HAP-1 (cell line): ENCODE data around the gene PCSK7.

ENCODE experiments used
- DNase-seq, 2 experiments: peaks; one replicate each; pipeline ENCODE4 v3.0.0-alpha.2; 2016 to 2020; ENCODE audit warnings: low spot score in 2 of 2
- H3K27me3 ChIP-seq: fragments of 250-450 bp; sonication (Bioruptor Pico); 2 replicates; pipeline ENCODE4 v1.5.1; 2020; ENCODE audit warnings: low read depth, mild to moderate bottlenecking, moderate library complexity
- H3K36me3 ChIP-seq: fragments of 250-450 bp; sonication (Bioruptor Pico); replicated peaks from 2 replicates; pipeline ENCODE4 v1.5.1; 2020; ENCODE audit warnings: mild to moderate bottlenecking
- H3K4me1 ChIP-seq: fragments of 250-450 bp; sonication (Bioruptor Pico); 2 replicates; pipeline ENCODE4 v1.5.1; 2020; ENCODE audit warnings: mild to moderate bottlenecking
- H3K4me3 ChIP-seq: fragments of 250-450 bp; sonication (Bioruptor Pico); 2 replicates; pipeline ENCODE4 v1.5.1; 2020; ENCODE audit warnings: mild to moderate bottlenecking, moderate library complexity
- H3K9me3 ChIP-seq: fragments of 250-450 bp; sonication (Bioruptor Pico); 2 replicates; pipeline ENCODE4 v1.5.1; 2020; ENCODE audit warnings: mild to moderate bottlenecking, moderate library complexity
- in situ Hi-C: fragments of 300-500 bp; cut with MboI; formaldehyde crosslinking; loops from 3 replicates; pipeline ENCODE4 v1.14.3; 2020; ENCODE audit warnings: low sequenced_read_pairs, inconsistent platforms, mixed read lengths

Gene PCSK7

DNA sequence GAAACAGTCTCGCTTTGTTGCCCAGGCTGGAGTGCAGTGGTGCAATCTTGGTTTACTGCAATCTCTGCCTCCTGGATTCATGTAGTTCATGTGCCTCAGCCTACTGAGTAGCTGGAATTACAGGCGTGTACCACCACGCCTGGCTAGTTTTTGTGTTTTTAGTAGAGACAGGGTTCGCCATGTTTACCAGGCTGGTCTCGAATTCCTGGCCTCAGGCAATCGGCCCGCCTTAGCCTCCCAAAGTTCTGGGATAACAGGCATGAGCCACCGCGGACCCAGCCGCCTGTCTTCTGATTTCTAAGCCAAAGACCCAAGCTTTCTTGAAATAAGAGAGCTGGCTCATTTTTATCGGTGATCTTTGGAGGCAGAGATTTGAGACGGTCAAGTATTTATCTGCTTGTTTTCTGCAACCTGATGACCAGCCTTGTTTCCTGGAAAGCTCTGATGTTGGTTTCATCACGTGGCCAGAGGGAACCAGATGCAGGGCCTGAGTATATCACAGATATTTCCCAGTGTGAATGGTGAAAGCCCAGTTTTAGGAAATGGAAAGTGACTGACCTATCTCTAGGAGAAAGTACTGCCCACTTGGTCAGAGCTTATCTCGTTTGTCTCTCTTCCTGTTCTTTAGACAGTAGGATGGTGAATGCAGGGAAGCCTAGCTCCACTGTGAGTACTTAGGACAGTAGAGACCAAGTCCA, 59.0 kb downstream of the PCSK7 start:
- no peak overlapping the region for H3K4me3 ChIP-seq
- in situ Hi-C loops = no loop called here
- H3K36me3 ChIP-seq = peaks cover 27% of the 10 kb centered on the region
- H3K27me3 ChIP-seq = no peaks in the 10 kb centered on the region
- H3K4me1 ChIP-seq = peaks cover under 1% of the 10 kb centered on the region
- no peak for DNase-seq
- no peaks in the 10 kb centered on the region for H3K9me3 ChIP-seq

DNA sequence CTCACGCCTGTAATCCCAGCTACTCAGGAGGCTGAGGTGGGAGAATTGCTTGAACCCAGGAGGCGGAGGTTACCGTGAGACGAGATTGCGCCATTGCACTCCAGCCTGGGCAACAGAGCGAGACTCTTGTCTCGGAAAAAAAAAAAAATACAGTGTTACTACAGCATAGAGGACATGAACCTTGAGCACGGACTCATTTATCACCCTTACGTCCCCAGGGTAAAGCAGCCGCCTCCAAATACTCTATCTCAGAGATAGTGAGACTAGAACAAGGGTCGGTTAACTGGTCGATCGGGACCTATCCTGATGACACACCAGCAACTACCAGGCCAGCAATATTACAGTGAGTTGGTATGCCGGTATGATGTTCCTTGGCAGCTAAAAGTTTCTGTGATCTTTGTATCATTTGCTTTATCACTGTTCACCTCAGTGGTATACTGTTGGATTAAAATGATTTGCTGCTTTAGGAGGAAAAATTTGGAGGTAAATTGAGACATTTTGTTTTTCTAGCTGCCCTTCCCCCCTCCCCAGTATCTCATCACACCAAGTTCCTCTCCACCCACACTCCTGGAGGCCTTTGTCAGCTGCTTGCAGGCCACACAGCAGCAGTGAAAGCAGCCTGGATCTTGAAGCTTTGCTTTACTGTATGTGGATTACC, 60.3 kb downstream of the PCSK7 start:
- Histone ChIP-seq H3K27me3 (no peaks in the 10 kb centered on the region), H3K4me3 (no peak overlapping the region), H3K36me3 (peaks cover 39% of the 10 kb centered on the region), H3K9me3 (no peaks in the 10 kb centered on the region), H3K4me1 (no peaks in the 10 kb centered on the region)
- in situ Hi-C loops = no loop called here
- no peak for DNase-seq

DNA sequence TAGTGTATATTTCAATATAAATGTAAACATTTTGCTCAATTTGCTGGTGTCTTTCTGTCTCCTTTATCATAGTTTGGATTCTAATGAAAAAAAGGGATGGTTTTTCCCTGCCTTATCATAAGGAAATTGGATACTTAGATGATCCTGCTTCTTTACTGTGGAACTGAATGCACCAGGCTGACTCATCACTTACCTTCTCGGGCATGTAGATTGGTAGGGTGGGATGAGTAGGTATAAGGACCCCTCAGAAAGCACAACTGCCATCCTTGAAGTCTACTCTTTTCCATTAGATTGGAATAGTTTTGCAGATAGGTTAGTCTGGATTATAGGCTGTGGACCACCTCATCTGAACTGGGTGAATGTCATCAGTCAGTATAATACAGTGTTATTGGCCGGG, 60.9 kb downstream of the PCSK7 start:
- no peaks in the 10 kb centered on the region for H3K4me1 ChIP-seq
- H3K9me3 ChIP-seq = no peaks in the 10 kb centered on the region
- peaks cover 45% of the 10 kb centered on the region for H3K36me3 ChIP-seq
- H3K27me3 ChIP-seq = no peaks in the 10 kb centered on the region
- no peak overlapping the region for H3K4me3 ChIP-seq
- no peak for DNase-seq
- in situ Hi-C loops = no loop called here

DNA sequence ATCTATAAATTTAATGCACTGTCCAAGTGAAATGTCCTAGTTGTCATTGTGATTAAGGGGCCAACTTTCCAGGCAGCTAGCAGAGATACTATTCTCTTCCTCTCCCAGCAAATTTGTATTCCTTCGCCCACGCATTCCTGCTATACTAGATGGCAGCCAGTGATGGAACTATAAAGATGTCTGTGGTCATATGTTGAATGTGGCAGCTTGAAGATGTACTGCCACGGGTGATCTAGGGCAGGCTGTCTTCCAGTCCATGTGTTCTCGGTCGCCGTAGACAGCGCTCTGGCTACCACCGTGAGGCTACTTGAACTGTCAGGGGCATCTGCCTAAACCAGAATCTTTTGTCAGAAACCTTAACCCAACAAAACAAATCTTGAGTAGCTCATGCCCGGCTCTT, 61.7 kb downstream of the PCSK7 start:
- peaks cover 53% of the 10 kb centered on the region for H3K36me3 ChIP-seq
- in situ Hi-C loops = no loop called here

DNA sequence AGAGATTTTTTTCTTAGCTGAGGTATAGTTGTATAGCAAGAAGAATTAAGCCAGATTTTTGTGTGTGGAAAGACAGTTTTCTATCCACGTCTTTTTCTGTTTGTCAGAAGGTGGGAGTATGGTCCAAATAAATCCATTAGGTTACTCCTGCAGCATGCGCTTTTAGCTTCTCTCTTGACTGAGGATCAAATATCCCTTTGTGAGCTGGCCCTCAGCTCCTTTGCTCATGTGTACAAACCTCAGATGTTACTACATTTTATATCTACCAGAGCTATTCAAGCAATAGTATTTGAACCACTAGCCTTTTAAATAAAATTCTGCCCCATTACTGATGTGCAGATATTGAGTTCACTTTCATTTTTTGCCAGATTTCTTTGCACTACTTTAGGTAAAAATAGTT, 62.1 kb downstream of the PCSK7 start:
- Histone ChIP-seq H3K27me3 (no peaks in the 10 kb centered on the region), H3K4me3 (no peak overlapping the region), H3K36me3 (peaks cover 56% of the 10 kb centered on the region), H3K4me1 (no peaks in the 10 kb centered on the region), H3K9me3 (no peaks in the 10 kb centered on the region)
- DNase-seq = no peak
- in situ Hi-C loops = no loop called here

More for the DNA sequence above, 61.7 kb downstream of the PCSK7 start:
- Histone ChIP-seq H3K4me1 (no peaks in the 10 kb centered on the region), H3K4me3 (no peak overlapping the region), H3K27me3 (no peaks in the 10 kb centered on the region), H3K9me3 (no peaks in the 10 kb centered on the region)
- DNase-seq = no peak

DNA sequence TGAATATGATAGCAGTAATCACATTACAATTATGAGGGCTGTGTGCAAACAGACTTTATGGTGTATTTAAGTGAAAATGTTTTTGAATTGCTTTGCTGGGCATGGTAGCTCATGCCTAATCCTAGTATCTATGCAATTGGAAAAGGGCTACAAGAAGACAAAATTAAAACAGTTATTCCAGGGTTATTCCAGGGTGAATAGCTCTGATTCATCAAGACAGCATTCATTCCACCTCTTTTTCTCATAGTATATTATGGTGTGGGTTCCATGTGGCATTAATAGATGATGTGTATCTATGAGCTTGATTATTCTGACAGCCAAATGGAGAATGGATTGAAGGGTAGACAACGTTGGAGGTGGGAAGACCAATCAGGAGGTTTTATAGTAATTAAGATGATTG, 65.4 kb downstream of the PCSK7 start:
- in situ Hi-C loops = no loop called here
- Histone ChIP-seq H3K36me3 (peaks cover 75% of the 10 kb centered on the region), H3K4me1 (no peaks in the 10 kb centered on the region)

DNA sequence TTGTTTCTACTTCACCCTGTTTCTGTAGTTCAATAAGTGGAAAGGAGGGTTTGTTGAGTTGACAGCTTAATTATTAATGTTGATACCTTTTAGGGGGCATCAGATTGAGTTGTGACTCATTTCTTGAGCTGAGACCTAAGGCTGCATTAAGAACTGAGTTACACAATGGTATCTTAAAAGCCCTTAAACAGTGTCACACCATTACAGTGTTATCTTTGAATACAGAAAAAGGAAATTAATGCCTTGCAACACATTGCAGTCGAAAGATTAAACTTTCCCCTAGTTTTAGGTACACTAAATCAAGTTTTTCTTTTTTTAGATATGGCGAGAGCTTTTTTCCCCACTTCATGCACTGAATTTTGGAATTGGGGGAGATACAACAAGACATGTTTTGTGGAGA, 71.0 kb downstream of the PCSK7 start:
- no peak for DNase-seq

More for the DNA sequence above, 65.4 kb downstream of the PCSK7 start:
- H3K9me3 ChIP-seq = no peaks in the 10 kb centered on the region
- H3K4me3 ChIP-seq = no peak overlapping the region
- H3K27me3 ChIP-seq = no peaks in the 10 kb centered on the region
- no peak for DNase-seq

DNA sequence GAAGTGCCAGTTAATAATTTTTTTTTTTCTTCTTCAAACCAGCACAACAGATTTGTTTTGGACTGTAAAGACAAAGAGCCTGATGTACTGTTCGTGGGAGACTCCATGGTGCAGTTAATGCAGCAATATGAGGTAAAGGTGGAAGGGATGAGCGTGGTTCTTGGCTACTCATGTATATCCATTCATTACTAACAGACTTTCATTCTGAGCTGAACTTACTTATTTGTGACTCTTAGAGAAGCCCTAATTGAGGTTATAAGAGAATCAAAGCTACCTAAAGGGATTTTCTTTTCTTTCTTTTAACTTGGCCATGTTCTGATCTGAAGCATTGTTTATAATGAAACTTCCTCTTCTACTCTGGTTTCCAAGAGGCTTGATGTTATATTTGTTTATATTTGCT, 72.0 kb downstream of the PCSK7 start:
- Histone ChIP-seq H3K4me1 (no peaks in the 10 kb centered on the region), H3K36me3 (peaks cover 44% of the 10 kb centered on the region), H3K27me3 (no peaks in the 10 kb centered on the region), H3K4me3 (no peak overlapping the region), H3K9me3 (no peaks in the 10 kb centered on the region)
- no peak for DNase-seq
- in situ Hi-C loops = no loop called here

More for the DNA sequence above, 71.0 kb downstream of the PCSK7 start:
- in situ Hi-C loops = no loop called here
- no peaks in the 10 kb centered on the region for H3K9me3 ChIP-seq
- peaks cover 53% of the 10 kb centered on the region for H3K36me3 ChIP-seq
- H3K4me3 ChIP-seq = no peak overlapping the region
- no peaks in the 10 kb centered on the region for H3K4me1 ChIP-seq
- H3K27me3 ChIP-seq = no peaks in the 10 kb centered on the region

DNA sequence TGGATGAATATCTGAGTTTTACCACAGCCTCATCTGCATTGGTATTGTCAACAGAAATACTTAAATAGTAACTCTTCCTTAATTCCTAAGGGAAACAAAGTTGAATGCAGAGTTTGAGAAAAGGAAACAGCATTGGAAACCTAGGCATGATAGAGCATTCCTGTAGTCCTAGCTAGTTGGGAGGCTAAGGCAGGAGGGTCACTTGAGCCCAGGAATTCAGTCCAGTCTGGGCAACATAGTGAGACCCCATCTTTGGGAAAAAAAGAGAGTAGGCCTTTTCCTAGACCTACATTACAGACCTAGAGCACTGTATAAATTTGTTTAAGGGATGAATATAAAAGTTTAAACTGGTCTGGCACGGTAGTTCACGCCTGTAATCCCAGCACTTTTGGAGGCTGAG, 74.4 kb downstream of the PCSK7 start:
- Histone ChIP-seq H3K9me3 (no peaks in the 10 kb centered on the region), H3K4me1 (peaks cover 6% of the 10 kb centered on the region; the same call in 1 of the 2 replicates), H3K36me3 (peaks cover 39% of the 10 kb centered on the region), H3K27me3 (no peaks in the 10 kb centered on the region), H3K4me3 (no peak overlapping the region)
- in situ Hi-C loops = no loop called here
- DNase-seq = no peak

DNA sequence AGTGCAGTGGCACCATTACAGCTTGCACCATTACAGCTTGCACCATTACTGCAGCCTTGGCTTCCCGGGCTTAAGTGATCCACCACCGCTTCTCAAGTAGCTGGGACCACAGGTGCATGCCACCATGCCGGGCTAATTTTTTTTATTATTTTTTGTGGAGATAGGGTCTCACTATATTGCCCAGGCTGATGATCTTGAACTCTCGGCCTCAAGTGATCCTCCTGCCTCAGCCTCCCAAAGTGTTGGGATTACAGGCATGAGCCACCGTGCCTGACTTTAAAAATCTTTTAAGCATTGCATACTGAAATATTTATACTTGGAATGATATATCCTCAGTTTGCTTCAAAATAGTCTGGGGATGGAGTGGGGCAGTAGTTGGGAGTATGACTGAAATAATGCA, 77.4 kb downstream of the PCSK7 start:
- in situ Hi-C loops = no loop called here
- Histone ChIP-seq H3K9me3 (no peaks in the 10 kb centered on the region), H3K4me1 (peaks cover 6% of the 10 kb centered on the region; the same call in 1 of the 2 replicates), H3K4me3 (no peak overlapping the region), H3K27me3 (no peaks in the 10 kb centered on the region), H3K36me3 (peaks cover 30% of the 10 kb centered on the region)
- no peak for DNase-seq
